ENCODE data around the gene TMEM185B.

TMEM185B gene

DNA sequence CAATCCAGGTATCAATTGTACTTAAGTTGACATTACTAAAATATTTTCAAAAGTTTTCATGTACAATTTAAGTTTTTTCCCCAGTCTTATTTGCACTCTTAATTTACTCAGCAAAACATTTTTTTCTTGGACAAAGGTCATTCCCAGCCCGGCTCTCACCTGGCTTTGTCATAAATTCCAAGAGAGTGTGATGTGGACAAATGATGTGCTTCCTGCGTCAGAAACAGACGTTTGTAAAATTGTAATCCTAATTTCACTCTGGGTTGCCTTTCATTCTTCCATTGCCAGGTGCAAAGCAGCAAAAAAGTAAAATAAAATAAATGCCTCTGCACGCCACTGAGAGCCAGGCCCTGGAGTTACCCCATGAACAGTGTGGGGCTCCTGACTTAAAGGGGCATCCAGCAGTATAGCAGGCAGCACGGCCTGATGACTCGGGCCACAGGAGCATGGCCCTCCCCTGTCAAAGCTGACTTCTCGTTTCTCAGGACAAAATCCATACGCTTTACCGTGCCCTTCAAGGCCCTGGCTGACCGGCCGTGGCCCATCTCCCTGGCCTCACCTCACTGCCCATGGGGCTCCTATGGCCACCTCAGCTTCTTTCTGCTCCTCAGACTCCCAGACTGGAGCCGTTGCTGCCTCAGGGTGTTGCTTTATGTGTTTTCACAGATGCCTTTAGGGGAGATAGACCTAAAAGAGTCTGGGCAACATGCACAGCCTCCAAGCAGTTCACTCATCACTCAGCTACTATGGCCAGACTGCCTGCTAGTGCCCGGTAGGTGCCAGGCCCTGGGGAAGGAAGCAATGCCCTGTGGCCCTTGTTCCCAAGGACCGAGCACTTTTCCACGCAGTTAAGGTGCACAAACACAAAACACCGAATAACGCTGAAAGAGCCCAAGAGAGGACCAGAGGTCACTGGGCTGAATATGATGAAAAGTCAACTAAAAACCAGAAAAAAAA is 7.6 kb upstream of the TMEM185B start:
- DNase-seq: no peak

DNA sequence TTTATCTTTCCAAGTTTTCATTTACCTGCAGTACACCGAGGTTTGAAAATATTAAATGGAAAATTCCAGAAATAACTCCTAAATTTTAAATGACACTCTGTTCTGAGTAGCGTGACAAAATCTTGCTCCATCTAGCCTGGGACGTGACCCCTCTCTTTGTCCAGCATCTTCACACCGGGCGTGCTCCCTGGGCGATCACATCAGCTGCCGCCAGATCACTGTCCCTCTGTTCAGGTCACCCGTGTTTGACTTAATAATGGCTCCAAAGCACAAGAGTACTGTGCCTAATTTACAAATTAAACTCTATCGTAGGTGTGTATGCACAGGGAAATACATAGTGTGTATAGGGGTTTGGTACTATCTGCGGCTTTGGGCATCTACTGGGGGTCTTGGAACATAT is 6.1 kb upstream of the TMEM185B start:
- no peak for DNase-seq

DNA sequence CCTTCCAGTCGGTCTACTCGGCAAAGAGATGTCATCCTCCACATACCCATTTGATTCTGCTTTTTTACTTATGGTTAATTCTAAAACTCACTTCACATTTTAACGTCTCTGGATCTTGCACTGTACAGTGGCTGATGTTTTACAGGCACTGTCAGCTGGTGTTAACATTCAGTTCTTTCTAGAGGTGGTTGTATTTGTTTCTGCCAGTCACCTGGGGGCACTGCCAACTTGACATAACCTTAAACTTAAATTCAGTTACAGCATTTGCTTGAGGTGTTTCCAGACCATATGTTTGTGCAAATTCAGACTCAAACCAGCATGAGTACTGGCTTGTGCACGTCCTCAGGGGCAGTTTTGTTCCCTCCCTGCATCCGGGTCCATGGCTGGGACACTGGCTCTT is 5.3 kb upstream of the TMEM185B start:
- no peak for DNase-seq

DNA sequence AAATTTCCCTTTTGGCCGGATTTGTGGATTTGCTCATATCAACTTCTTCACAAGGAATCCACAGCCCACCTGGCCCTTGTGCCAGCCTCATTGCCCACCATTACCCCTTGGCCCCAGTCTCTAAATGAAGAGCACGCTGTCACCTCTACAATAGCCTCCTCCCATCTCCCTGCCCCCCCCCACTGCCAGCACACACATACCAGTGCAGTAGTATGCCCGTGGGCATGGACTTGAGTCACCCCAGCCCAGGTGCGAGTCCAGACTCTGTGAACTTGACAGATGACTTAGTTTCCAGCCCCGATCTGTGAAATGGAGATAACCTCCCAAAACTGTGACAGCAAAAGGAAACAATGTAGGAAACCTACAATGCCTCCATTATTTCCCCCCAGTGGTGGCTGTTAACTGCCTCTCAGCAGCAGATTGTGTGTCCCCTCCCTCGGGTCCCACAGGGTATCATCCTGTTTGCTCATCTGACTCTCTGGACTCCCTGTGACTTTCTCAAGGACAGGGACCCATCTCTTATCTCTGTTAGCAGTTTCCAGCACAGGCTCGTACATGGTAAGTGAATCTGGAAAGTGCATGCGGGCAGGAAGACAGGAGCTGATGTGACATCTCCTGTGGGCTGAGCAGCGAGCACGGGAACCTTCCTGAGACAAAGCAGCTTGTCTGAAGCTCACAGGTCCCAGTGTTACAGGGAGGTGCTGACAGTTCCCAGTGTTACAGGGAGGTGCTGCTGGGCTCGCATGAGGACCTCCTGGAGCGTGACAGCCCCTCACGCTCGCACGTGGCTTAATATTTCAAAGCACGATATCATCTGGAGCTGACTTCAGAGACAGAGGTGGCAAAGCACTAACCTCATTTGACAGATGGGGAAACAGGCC is 4.2 kb upstream of the TMEM185B start:
- DNase-seq: no peak

DNA sequence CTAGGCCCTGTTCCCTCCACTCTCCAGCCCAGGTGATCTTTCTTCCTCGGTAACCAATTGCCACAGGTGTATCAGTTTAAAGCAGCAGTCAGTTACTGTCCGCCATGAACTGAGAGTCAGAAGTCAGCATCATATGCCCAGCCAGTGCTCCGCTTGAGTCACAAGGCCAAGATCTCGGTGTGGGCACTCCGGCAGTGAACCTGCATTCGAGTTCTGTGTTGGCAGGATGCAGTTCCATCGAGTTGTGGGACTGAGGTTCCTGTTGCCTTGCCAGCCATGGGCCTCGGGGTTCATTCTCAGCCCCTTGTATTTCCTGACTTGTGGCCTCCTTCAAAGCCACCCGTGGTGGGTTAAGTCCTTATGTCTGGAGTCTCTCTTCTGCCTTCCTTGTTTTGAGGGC is 3.1 kb upstream of the TMEM185B start:
- no peak for DNase-seq

DNA sequence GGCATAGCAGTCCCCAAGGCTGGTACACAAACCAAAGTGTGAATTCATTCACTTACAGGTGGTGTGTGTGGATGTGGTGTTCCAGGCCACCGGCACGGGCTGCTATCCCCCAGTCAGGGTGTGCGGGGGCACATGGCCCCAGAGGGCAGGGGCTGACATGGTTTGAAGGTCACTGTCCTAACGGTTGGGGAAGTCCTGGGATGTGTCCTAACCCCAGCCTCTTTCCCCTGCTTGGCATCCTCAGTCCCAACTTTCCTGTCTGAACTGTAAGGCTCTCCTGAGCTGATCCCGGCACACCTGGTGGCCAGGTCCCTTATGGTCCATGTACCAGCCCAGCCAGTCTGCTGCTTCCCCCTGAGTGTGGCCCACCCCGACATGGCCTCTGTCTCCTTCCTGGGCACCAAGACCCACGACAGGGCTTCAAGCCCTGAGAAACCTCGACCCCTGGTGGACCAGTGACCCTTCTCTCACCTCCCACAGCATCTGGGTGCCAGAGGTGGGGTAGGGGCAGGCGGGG is 2.4 kb upstream of the TMEM185B start:
- DNase-seq: no peak

DNA sequence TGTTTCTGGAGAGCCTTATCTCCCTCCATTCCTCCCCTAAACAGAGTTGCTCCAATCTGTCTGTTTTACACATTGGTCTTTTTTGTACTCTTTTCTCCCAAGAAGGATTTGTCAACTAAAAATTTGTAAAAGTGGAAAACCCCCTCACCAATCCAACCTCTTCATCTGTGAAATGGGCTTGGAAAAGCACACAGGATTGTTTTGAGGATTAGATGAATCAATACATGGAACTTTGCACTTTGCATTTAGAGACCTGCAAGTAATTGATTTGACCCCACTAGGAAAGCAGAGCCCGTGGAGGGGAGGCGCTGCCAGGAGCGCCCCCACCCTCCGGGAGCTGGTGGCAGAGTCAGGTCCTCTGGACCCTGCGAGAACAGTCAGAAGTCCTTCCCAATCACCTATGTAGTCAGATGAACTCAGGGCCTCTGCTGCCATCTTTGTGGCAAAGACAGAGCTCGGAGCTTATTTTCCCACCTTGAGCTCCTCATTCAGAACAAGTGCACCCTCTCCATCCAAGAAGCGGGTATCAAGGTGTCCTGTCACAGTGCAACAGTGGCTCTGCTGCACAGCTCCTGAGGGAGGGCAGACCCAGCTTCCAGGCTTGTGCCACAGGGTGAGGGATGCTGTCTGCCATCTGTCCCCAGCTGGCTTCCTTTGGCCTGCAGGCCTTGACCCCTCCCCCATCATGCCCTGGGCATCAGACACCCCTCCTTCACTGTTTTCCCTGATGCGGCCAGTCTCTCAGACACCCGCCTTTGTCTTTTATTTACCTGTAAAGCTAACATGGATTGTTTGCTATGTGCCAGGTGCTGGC is 1.7 kb upstream of the TMEM185B start:
- DNase-seq: no peak

DNA sequence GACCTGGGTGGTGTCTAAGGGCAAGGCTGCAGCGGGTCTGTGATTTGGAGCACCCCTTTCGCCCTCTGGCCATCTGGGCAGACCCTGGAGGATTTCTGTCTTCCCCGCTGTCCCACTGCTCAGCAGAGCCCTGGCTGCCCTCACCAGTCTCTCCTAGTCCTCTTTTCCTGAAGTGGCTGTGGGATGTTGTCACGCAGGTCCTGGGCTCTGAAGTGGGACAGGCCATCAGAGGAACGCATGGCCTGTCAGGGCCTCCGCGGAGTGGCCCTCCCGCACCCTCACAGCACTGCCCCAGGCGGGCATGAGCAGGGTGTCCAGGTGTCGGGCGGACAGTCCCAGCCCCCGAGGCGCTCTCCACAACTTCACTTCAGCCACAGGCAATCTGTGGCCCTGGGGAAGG is 1.1 kb upstream of the TMEM185B start:
- DNase-seq: no peak

DNA sequence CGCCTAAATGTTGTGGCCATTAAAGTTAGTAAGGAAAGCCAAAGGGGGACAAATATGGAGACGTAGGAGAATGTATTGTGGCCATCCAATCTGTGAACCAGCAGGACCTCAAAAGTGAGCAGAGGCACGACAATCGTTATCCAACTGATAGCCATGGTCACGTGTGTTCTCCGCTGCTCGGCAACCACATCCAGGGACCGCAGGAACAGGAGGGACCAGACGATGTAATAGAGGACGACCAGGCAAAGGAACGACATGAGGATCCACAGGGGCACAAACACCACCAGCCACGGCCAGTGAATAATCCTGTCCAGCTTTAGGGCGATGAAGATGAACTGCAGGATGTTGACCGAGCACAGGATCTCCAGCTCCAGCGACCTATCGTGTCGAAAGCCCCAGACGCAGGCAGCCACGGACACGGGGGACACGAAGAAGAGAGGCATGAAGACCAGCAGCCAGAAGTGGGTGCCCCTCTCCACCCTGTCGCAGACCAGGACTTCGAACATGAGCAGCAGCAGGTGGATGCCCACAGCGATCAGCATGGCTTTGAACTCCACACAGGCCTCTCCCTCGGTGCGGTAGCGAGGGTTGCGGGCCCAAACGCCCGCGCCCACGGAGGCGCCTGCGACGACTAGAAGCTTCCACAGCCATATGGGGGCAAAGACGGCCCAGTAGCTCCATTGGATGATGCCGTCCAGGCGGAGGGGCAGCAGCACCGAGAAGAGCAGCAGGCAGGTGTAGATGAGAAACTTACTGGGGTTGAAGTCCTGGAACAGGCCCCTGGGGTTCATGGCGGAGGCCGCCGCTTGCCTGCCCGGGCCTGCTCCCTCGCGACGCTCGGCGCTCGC is 790 bp downstream of the TMEM185B start:
- no peak for DNase-seq

DNA sequence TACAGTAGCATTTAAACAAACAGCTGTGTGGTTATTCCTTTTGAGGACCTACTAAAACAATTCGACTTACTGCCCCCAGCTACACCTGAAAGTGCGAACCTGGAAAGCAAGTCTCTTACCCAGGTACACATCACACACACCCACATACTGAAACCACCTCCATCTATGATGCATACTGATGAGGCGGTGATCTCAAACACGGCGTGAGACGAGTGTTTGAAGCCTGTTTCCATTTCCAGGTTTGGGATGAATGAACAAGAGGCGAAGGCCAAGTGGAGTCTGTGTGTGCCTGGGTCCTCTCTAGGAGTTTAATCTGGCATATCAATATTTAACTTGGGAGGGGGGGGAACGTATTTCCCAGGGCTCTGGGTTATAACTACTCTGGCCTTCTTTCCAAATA is 1.6 kb downstream of the TMEM185B start:
- DNase-seq: no peak

DNA sequence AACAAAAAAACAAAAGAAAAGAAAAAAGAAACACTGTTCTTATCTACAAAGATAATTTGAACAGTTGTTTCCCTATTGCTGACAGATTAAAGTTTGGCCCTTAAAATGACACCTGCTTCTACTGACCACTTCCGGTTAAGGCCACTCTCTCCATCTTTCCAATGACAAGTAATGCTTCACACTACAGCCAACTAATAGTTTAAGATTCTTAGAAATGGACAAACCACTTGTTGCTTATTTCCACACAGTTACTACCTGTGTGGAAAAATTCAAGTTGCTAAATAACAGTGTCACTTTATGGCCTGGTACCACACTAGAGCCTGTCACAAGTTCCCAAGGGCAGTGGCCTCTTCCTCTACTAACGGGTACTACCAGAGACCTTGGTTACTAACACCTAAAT is 2.4 kb downstream of the TMEM185B start:
- DNase-seq: no peak

DNA sequence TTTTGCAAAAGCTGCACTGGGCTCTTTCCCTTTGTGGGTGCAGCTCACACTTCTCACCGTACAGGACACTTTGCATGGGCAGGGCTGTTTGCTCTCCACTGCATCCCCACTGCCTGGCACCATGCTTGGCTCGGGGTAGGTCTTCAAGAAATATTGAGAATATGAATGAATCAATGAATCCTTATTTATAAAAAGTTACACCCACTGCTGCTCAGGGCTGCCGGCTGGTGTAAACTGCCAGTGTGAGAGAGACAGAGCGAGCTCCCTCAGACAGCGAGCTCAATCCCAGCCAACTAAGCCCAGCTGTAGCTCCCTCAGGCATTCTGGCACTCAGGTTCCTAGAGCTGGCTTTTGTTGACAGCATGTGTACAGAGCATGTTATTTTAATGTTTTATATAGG is 3.4 kb downstream of the TMEM185B start:
- no peak for DNase-seq

DNA sequence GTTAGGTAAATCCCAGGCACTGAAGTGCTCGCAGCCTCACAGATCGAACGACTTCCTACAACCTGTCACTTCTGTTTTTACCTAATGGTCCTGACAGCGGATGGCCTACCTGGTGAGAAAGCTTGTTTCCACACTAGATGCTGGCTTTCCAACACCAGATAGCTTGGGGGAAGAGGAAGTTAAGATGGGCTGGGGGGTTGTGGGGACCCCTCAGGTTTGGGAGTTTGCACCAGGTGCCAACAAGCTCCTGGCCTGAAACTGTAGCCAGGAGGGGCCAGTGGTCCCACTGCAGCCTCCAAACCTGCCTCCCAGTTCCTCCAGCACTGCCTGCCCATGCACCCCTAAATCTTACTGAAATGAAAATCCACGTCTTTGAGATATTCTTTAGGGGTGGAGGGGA is 3.9 kb downstream of the TMEM185B start:
- DNase-seq: no peak

DNA sequence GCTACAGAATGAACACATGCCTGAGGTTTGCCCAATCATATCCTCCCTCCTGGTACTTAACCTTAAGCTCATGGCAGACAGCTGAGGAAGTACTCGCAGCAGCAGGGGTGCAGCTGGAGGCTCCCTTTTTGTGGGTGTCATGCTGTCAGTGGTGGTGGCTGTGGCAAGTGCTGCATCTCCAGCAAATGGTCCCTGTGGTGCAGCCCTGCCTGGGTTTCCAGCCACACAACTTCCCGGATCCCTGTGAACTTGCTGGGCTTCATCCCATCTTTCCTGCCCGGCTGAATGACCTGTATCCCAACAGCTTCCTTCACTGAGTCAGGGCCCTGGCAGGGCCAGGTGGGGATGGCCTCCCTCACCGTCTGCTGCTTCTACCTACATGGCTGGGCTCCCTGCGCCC is 5.0 kb downstream of the TMEM185B start:
- DNase-seq: no peak

DNA sequence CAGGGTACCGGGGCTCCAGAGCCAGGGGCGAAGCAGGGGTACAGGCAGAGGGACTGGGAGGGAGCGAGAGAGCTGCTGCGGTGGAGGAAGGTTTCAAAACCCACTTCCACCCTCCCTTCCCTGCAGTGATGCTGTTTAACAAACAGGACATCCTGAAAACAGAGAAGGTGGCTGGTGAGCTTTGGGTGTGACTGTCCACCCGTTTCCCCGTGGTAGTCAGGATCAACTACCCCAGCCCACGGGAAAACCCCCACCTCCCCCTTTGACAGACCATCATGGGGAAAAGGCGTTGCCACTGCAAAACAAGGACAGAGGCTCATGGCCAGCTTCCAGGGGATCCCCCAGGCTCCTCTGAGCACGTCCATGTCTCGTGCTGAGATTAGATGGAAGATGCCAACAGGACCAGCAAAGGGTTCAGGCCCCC is 12.9 kb downstream of the TMEM185B start:
- DNase-seq: peak; percentile 36

DNA sequence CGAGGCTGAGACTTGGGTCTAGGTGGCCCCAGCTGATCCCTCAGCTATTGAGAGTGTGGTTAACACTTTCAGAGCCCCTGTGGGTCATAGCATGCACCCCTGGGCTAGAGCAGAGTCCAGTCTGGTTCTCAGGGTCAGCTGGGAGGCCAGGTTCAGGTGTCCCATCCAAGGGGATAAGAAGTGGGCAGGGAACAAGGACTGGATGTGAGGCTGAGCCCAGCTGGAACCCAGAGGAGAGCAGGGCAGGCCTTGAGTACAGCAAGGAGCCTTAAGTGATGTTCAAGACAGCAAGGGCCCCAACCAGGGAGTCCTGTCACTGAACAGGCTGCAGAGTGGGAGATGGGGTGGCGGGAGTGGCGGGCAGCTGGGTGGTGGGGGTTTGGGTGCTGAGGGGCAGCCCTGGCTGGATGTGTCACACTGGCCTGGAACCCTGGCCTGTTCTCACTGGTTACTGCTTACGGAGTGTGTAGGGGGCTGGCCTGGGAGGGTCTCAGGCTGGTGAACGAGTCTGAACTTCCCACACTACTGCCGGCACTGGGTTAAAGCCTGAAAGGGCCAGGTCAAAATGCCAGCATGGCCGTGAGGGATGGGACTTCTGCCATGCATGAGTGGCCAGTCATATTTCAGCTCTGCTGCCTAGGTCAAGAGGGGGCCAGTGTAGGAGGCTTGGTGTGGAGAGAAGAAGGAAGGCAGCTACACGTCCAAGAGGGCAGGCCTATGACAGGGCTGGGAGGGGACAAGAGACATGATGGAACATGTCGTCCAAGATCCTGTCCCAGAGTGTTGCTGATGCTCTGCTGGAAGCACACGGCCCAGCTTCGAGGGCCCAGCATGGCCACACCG is 13.6 kb downstream of the TMEM185B start:
- no peak for DNase-seq

DNA sequence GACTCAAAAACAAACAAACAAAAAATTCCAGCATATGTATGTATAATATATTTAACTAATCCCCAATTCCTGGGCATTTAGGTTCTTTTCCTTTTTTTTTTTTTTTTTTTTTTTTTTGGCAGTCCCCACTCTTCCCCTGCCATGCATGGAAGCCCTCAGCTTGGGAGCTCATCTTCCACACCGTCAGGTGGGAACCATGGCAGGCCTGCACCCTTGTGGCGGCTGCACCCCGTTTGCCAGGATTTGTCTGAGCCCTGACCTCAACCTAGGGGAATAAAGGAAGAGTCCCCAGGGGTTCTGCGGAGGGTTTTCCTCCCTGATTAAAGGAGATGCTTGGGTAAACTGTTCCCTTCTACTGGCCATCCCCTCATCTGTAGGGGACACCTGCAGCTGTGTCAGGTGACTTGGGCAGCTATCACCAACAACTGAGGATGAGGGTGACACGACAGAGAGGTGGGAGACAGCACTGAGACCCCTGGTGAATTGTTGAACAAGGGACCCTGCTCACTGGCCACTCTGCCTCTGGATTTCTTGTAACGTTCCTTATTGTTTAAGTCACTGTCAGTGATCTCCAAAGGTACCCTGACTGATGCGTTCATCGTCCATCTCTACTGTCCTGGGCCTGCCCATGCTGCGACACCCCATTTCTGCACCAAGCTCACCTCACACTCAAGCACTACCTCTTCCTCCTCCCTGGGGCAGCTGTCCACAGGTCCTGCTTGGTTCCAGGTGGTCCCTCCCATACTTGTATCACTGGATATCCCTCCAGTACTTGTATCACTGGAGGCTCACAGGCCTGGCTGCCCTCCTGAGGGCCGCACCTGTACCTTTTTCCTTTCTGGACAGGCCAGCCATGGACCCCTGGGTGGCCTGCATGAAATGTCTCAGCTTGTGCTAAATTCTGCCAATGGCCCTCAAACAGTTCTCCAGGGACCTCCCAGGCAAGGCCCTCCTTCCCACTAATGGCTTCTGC is 14.5 kb downstream of the TMEM185B start:
- no peak for DNase-seq

DNA sequence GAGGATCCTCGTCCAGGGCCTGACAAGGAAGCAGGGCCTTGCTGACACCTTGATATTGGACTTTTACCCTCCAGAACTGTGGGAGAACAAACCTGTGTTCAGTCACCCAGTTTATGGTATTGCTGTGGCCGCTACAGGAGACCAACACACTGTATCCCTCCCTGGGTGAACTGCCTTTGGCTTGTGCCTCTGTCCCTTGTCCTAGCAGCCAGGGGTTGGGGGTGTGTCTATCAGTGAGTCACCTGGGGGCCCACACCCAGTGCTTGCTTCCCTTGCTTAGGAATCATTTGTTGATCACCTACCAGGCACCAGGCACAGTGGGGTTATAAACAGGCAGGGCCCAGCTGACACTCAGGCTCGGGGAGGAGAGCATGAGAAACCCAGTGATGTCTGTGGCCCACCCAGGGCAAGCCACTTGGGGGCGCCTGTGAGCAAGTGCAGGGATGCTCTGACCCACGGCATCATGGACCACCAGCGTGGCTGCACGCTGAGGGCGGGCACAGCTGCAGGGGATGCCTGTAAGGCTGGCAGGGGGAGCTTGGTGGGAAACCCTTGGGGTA is 17.1 kb downstream of the TMEM185B start:
- peak; percentile 36 for DNase-seq
